Lung (tissue), 12 donors: ENCODE data around the gene KDM3A. TPM values are rescaled to one million over a fixed set of nuclear protein-coding genes. Genes with fewer than 3 reads are reported as not detected.
A peak's percentile ranks its signal among the peaks of the same experiment; 100 is the strongest.

Experiments
- ATAC-seq: fragments of 200-7000 bp; cut with Tn5 transposase; one replicate; pipeline ENCODE4 v1.9.1; 2020; ENCODE audit warnings: moderate number of reproducible peaks; ENCODE audit not compliant: insufficient read depth, low FRiP score
- DNase-seq, 3 donors: peaks; one replicate each; pipeline ENCODE4 v3.0.0-alpha.2; 2013 to 2017
- H3K27ac ChIP-seq, 2 donors: one replicate each; pipeline ENCODE4 v1.5.1; 2013; ENCODE audit warnings: mild to moderate bottlenecking in 2 of 2, moderate library complexity in 2 of 2, control low read depth in 1 of 2, inconsistent platforms in 1 of 2, low read depth in 1 of 2, low read length in 1 of 2
- H3K27me3 ChIP-seq, 3 donors: one replicate each; pipeline ENCODE4 v1.5.1; 2013; ENCODE audit warnings: low read length in 2 of 3; ENCODE audit not compliant: control insufficient read depth in 3 of 3, insufficient read depth in 3 of 3
- H3K36me3 ChIP-seq, 4 donors: one replicate each; pipeline ENCODE4 v1.5.1; 2013; ENCODE audit warnings: low read length in 4 of 4, mild to moderate bottlenecking in 1 of 4, moderate library complexity in 1 of 4; ENCODE audit not compliant: control insufficient read depth in 4 of 4, insufficient read depth in 4 of 4
- H3K4me1 ChIP-seq, 5 donors: one replicate each; pipeline ENCODE4 v1.5.1; 2013; ENCODE audit warnings: low read length in 5 of 5, mild to moderate bottlenecking in 2 of 5, moderate library complexity in 1 of 5; ENCODE audit not compliant: control insufficient read depth in 5 of 5, insufficient read depth in 5 of 5
- H3K4me3 ChIP-seq: one replicate; pipeline ENCODE4 v1.5.1; 2013; ENCODE audit warnings: mild to moderate bottlenecking, control low read depth, moderate library complexity
- H3K9ac ChIP-seq, 2 donors: one replicate each; pipeline ENCODE4 v1.5.1; 2013; ENCODE audit warnings: low read length in 2 of 2, control low read depth in 1 of 2; ENCODE audit not compliant: insufficient read depth in 1 of 2
- H3K9me3 ChIP-seq, 4 donors: one replicate each; pipeline ENCODE4 v1.5.1; 2013; ENCODE audit warnings: low read length in 3 of 4, mild to moderate bottlenecking in 1 of 4, moderate library complexity in 1 of 4; ENCODE audit not compliant: control insufficient read depth in 4 of 4, insufficient read depth in 3 of 4
- CTCF ChIP-seq: IDR thresholded peaks from 2 replicates; pipeline ENCODE4 v1.5.1; 2012; ENCODE audit warnings: mild to moderate bottlenecking; ENCODE audit errors: control extremely low read depth, extremely low read depth
- WGBS, 2 donors: extraction: QIAGEN DNeasy Blood & Tissue Kit; methylation state at CpG; one replicate each; pipeline ENCODE4 v1.1.7; 2013; 5-methylcytosine and 5-hydroxymethylcytosine counted together
- polyA plus RNA-seq, 2 donors: library from polyadenylated mRNA; stranded (reverse); fragments of 200-250 nt; gene quantifications; one replicate each; pipeline ENCODE4 v1.2.1, GENCODE V29; 2013
- total RNA-seq, 2 donors: library from RNA; depleted of rRNA in 1 of 2; stranded (reverse); fragments of >200 nt in 1 of 2; gene quantifications; one replicate each; pipeline ENCODE4 v1.2.1, GENCODE V29; 2014 to 2021
- donor health status: control.
- donor health status: control.
- donor health status: Bipolar disorder and iron deficiency.
- donor health status: healthy.
- donor health status: DM: yes; HTN: yes; CAD: no.

The KDM3A gene
- total and polyA plus RNA-seq, 4 donors, result 17.5 to 130 (median 27.9) TPM

- Histone ChIP-seq H3K27me3 (no peaks in the 10 kb centered on the region), H3K4me3 (no peak overlapping the region), H3K4me1 (peaks cover 0 to 7% (median 0%) of the 10 kb centered on the region in 5 donors), H3K9ac (no peak overlapping the region), H3K9me3 (no peaks in the 10 kb centered on the region), H3K36me3 (peaks cover 63 to 89% (median 72%) of the 10 kb centered on the region in 4 donors), H3K27ac (no peak overlapping the region)
- TF ChIP-seq CTCF, result no peak
- DNase-seq (peak in 2 of 3 donors; percentile 40 to 41), ATAC-seq (no peak)
- WGBS, 2 donors, result 94 to 99% methylated on average over 2 of the region's 2 CpGs
These were observed 45.9 kb downstream of the KDM3A start for GRCh38 chr2:86487062-86487461.

GRCh38 chr2:86488561-86489250, 47.5 kb downstream of the KDM3A start:
- 89 to 92% methylated on average over 7 of the region's 7 CpGs for WGBS, 2 donors
- Histone ChIP-seq H3K27ac (no peak overlapping the region), H3K9ac (no peak overlapping the region), H3K9me3 (no peaks in the 10 kb centered on the region), H3K4me1 (peaks cover 0 to 9% (median 0%) of the 10 kb centered on the region in 5 donors), H3K27me3 (no peaks in the 10 kb centered on the region), H3K36me3 (peaks cover 52 to 90% (median 66%) of the 10 kb centered on the region in 4 donors), H3K4me3 (no peak overlapping the region)
- TF ChIP-seq CTCF, result no peak
- DNase-seq (no peak), ATAC-seq (no peak)

GRCh38 chr2:86489542-86489941, 48.4 kb downstream of the KDM3A start:
- Histone ChIP-seq H3K4me3 (no peak overlapping the region), H3K9ac (no peak overlapping the region), H3K27ac (no peak overlapping the region), H3K9me3 (no peaks in the 10 kb centered on the region), H3K36me3 (peaks cover 45 to 88% (median 61%) of the 10 kb centered on the region in 4 donors), H3K4me1 (peaks cover 0 to 9% (median 0%) of the 10 kb centered on the region in 5 donors), H3K27me3 (no peaks in the 10 kb centered on the region)
- WGBS, 2 donors, result 97% methylated on average over 3 of the region's 3 CpGs
- DNase-seq, result no peak
- no peak for ATAC-seq
- no peak for TF ChIP-seq CTCF

GRCh38 chr2:86490245-86490644, 49.1 kb downstream of the KDM3A start:
- Histone ChIP-seq H3K4me1 (peaks cover 0 to 9% (median 0%) of the 10 kb centered on the region in 5 donors), H3K4me3 (no peak overlapping the region), H3K36me3 (peaks cover 43 to 82% (median 58%) of the 10 kb centered on the region in 4 donors), H3K27ac (peak overlapping the region in 1 of 2 donors; percentile 41), H3K9ac (no peak overlapping the region), H3K27me3 (no peaks in the 10 kb centered on the region), H3K9me3 (no peaks in the 10 kb centered on the region)
- DNase-seq (no peak), ATAC-seq (no peak)
- WGBS, 2 donors, result 91 to 94% methylated on average over 4 of the region's 4 CpGs
- no peak for TF ChIP-seq CTCF
